Sigmoid colon (tissue), 7 donors: ENCODE data around the gene TMOD3. TPM values are rescaled to one million over a fixed set of nuclear protein-coding genes. Genes with fewer than 3 reads are reported as not detected.

Experiments
- DNase-seq: peaks from one replicate; pipeline ENCODE4 v3.0.0-alpha.2; 2019
- H3K27ac ChIP-seq, 4 donors: fragments of 200-600 bp; sonication (generic); one replicate each; pipeline ENCODE4 v1.5.1; 2016 to 2019; ENCODE audit warnings: mild to moderate bottlenecking in 1 of 4
- H3K27me3 ChIP-seq, 3 donors: fragments of 200-600 bp; sonication (generic); one replicate each; pipeline ENCODE4 v1.5.1; 2019; ENCODE audit warnings: mild to moderate bottlenecking in 1 of 3
- H3K36me3 ChIP-seq, 4 donors: fragments of 200-600 bp; sonication (generic); one replicate each; pipeline ENCODE4 v1.5.1; 2016 to 2019
- H3K4me1 ChIP-seq, 4 donors: fragments of 200-600 bp; sonication (generic); one replicate each; pipeline ENCODE4 v1.5.1; 2017 to 2019
- H3K4me3 ChIP-seq, 4 donors: fragments of 200-600 bp; sonication (generic); one replicate each; pipeline ENCODE4 v1.5.1; 2017 to 2019; ENCODE audit warnings: mild to moderate bottlenecking in 2 of 4, moderate library complexity in 1 of 4
- H3K9me3 ChIP-seq, 4 donors: fragments of 200-600 bp in 3 of 4; sonication (generic) in 3 of 4; one replicate each; pipeline versions ENCODE4 v1.5.1 to v1.6.1; 2013 to 2019
- CTCF ChIP-seq, 4 experiments: fragments of 450-650 bp in 3 of 4; fragments of 200-600 bp in 1 of 4; IDR thresholded peaks; one replicate each; pipeline ENCODE4 v1.5.1; 2016 to 2019; ENCODE audit warnings: antibody characterized with exemption in 4 of 4, mild to moderate bottlenecking in 3 of 4, moderate library complexity in 2 of 4
- EP300 ChIP-seq, 4 donors: sonication (generic); formaldehyde crosslinking; IDR thresholded peaks; one replicate each; pipeline ENCODE4 v1.6.1; 2017; ENCODE audit warnings: antibody characterized with exemption in 4 of 4
- POLR2A ChIP-seq, 2 donors: fragments of 450-650 bp; IDR thresholded peaks; one replicate each; pipeline ENCODE4 v1.6.1; 2016; ENCODE audit warnings: antibody characterized with exemption in 2 of 2, mild to moderate bottlenecking in 2 of 2, moderate library complexity in 2 of 2
- POLR2AphosphoS5 ChIP-seq, 4 donors: sonication (generic); formaldehyde crosslinking; IDR thresholded peaks; one replicate each; pipeline ENCODE4 v1.6.1; 2017; ENCODE audit warnings: antibody characterized with exemption in 4 of 4
- WGBS, 2 donors: extraction: QIAGEN DNeasy Blood & Tissue Kit; methylation state at CpG; one replicate each; pipeline ENCODE4 v1.1.7; 2013; 5-methylcytosine and 5-hydroxymethylcytosine counted together
- intact Hi-C: fragments of 100-400 bp; cut with DNase I; formaldehyde crosslinking; loops from one replicate; pipeline ENCODE4 v1.15.1; 2023
- polyA plus RNA-seq, 3 donors: library from polyadenylated mRNA; stranded (reverse); fragments of 200-250 nt; gene quantifications; one replicate each; pipeline ENCODE4 v1.2.3, GENCODE V29; 2013
- total RNA-seq, 4 donors: library from RNA; depleted of rRNA; stranded (reverse); fragments of >200 nt; gene quantifications; one replicate each; pipeline ENCODE4 v1.1.0, GENCODE V29; 2016
- donor health status: healthy with polysubstance abuse.
- donor health status: Bipolar disorder and iron deficiency.
- donor health status: healthy.

The TMOD3 gene
- total and polyA plus RNA-seq, 7 donors = 10.7 to 23.1 (median 15.3) TPM

GRCh38 chr15:51837792-51838251 lies 8.4 kb downstream of the TMOD3 start:
- WGBS, 2 donors = 38 to 58% methylated on average over 4 of the region's 4 CpGs
- TF ChIP-seq POLR2AphosphoS5 (IDR thresholded peaks at IDR 0.05) = no peak
- TF ChIP-seq POLR2A (IDR thresholded peaks at IDR 0.05) = no peak
- DNase-seq = no peak
- Histone ChIP-seq H3K9me3 (no peaks in the 10 kb centered on the region), H3K36me3 (no peaks in the 10 kb centered on the region), H3K27ac (no peak overlapping the region), H3K4me3 (no peak overlapping the region), H3K27me3 (no peaks in the 10 kb centered on the region), H3K4me1 (peaks cover 0 to 41% (median 27%) of the 10 kb centered on the region in 4 donors)
- intact Hi-C loops = no loop called here

- no peak for DNase-seq
- TF ChIP-seq CTCF (IDR thresholded peaks at IDR 0.05) (no peak), POLR2AphosphoS5 (IDR thresholded peaks at IDR 0.05) (no peak), POLR2A (IDR thresholded peaks at IDR 0.05) (no peak), EP300 (IDR thresholded peaks at IDR 0.05) (no peak)
- H3K27ac ChIP-seq = no peak overlapping the region
- 82 to 83% methylated on average over 2 of the region's 2 CpGs for WGBS, 2 donors
- H3K9me3 ChIP-seq = no peaks in the 10 kb centered on the region
- H3K36me3 ChIP-seq = no peaks in the 10 kb centered on the region
- H3K4me3 ChIP-seq = no peak overlapping the region
- intact Hi-C loops = no loop called here
- peaks cover 0 to 45% (median 29%) of the 10 kb centered on the region in 4 donors for H3K4me1 ChIP-seq
- no peaks in the 10 kb centered on the region for H3K27me3 ChIP-seq
Observed at GRCh38 chr15:51838270-51838669, 8.8 kb downstream of the TMOD3 start.

- Histone ChIP-seq H3K27ac (no peak overlapping the region), H3K9me3 (no peaks in the 10 kb centered on the region), H3K27me3 (no peaks in the 10 kb centered on the region), H3K4me3 (no peak overlapping the region), H3K4me1 (peaks cover 0 to 61% (median 50%) of the 10 kb centered on the region in 4 donors), H3K36me3 (no peaks in the 10 kb centered on the region)
- no peak for DNase-seq
- 72 to 82% methylated on average over 4 of the region's 4 CpGs for WGBS, 2 donors
- intact Hi-C loops = no loop called here
- TF ChIP-seq POLR2A (IDR thresholded peaks at IDR 0.05) (no peak), POLR2AphosphoS5 (IDR thresholded peaks at IDR 0.05) (no peak), CTCF (IDR thresholded peaks at IDR 0.05) (no peak), EP300 (IDR thresholded peaks at IDR 0.05) (no peak)
Observed at GRCh38 chr15:51840692-51841091, 11.2 kb downstream of the TMOD3 start.

GRCh38 chr15:51841406-51842040 lies 12.1 kb downstream of the TMOD3 start:
- Histone ChIP-seq H3K4me1 (peaks cover 0 to 67% (median 55%) of the 10 kb centered on the region in 4 donors), H3K4me3 (no peak overlapping the region), H3K36me3 (no peaks in the 10 kb centered on the region), H3K27me3 (no peaks in the 10 kb centered on the region), H3K27ac (peak overlapping the region in 1 of 4 donors; percentile 6), H3K9me3 (no peaks in the 10 kb centered on the region)
- intact Hi-C loops = no loop called here
- no peak for TF ChIP-seq CTCF (IDR thresholded peaks at IDR 0.05)
- TF ChIP-seq POLR2A (IDR thresholded peaks at IDR 0.05) = no peak
- no peak for TF ChIP-seq EP300 (IDR thresholded peaks at IDR 0.05)
- no peak for TF ChIP-seq POLR2AphosphoS5 (IDR thresholded peaks at IDR 0.05)
- 65 to 86% methylated on average over 5 of the region's 5 CpGs for WGBS, 2 donors
- DNase-seq = no peak

- DNase-seq = no peak
- no peak for TF ChIP-seq EP300 (IDR thresholded peaks at IDR 0.05)
- no peak for TF ChIP-seq POLR2A (IDR thresholded peaks at IDR 0.05)
- TF ChIP-seq POLR2AphosphoS5 (IDR thresholded peaks at IDR 0.05) = no peak
- no peak for TF ChIP-seq CTCF (IDR thresholded peaks at IDR 0.05)
- Histone ChIP-seq H3K9me3 (no peaks in the 10 kb centered on the region), H3K36me3 (no peaks in the 10 kb centered on the region), H3K4me1 (peaks cover 0 to 68% (median 51%) of the 10 kb centered on the region in 4 donors), H3K27ac (peak overlapping the region in 1 of 4 donors; percentile 6), H3K4me3 (no peak overlapping the region), H3K27me3 (no peaks in the 10 kb centered on the region)
- intact Hi-C loops = no loop called here
- 87 to 93% methylated on average over 3 of the region's 3 CpGs for WGBS, 2 donors
Observed at GRCh38 chr15:51842265-51842664, 12.8 kb downstream of the TMOD3 start.
